A549 (cell line): Measurements from ENCODE around the gene FPR2. TPM values are rescaled to one million over a fixed set of nuclear protein-coding genes. Genes with fewer than 3 reads are reported as not detected.
"Not testable (repeated sequence)": the region's sequence is repeated elsewhere in the genome, so short reads cannot be mapped to it uniquely, and the experiment has no call there.

ENCODE experiments used
- ATAC-seq, 2 experiments: fragments of 200-7000 bp in 1 of 2; fragments of >200 bp in 1 of 2; cut with Nextera tagmentation in 1 of 2; cut with Tn5 transposase in 1 of 2; 3 replicates each; pipeline versions ENCODE4 v1.8.0 to v1.9.1; 2018 to 2020; ENCODE audit warnings: mild to moderate bottlenecking in 1 of 2, moderate library complexity in 1 of 2
- CTCF ChIA-PET: fragments of 300-600 bp; sonication (Branson Sonifier 250); formaldehyde crosslinking; extraction: SDS; loops from one replicate; lab custom pipeline; 2021; ENCODE audit warnings: antibody characterized with exemption, inconsistent platforms; lab: Yijun Ruan, JAX
- POLR2A ChIA-PET: fragments of 350-600 bp; formaldehyde crosslinking; extraction: SDS; loops from one replicate; lab custom pipeline; 2021; ENCODE audit warnings: antibody characterized with exemption, inconsistent platforms; lab: Yijun Ruan, JAX
- DNase-seq, 2 experiments: peaks; one replicate each; pipeline versions ENCODE4 v3.0.0 to v3.0.0-alpha.2; 2011 to 2016; ENCODE audit warnings: low read depth in 1 of 2, low spot score in 1 of 2
- FAIRE-seq: peaks from 2 replicates; lab custom pipeline; 2011; peaks lifted over from hg19 to GRCh38; lab: Jason Lieb, UNC
- H3K27ac ChIP-seq, 2 experiments: fragments of >200 bp; sonication (Bioruptor Twin); formaldehyde crosslinking; 3 replicates each; pipeline ENCODE4 v1.5.1; 2016 to 2017
- H3K4me1 ChIP-seq: fragments of >200 bp; sonication (Bioruptor Twin); formaldehyde crosslinking; 3 replicates; pipeline ENCODE4 v1.6.1; 2016
- H3K4me2 ChIP-seq: fragments of >200 bp; sonication (Bioruptor Twin); formaldehyde crosslinking; 3 replicates; pipeline ENCODE4 v1.6.1; 2016
- H3K4me3 ChIP-seq: fragments of >200 bp; sonication (Bioruptor Twin); formaldehyde crosslinking; 3 replicates; pipeline ENCODE4 v1.5.1; 2016
- H3K9me3 ChIP-seq: fragments of >200 bp; sonication (Bioruptor Twin); formaldehyde crosslinking; 3 replicates; pipeline ENCODE4 v1.6.1; 2016
- BCL3 ChIP-seq: fragments of >200 bp; sonication (Bioruptor Twin); formaldehyde crosslinking; IDR thresholded peaks from 3 replicates; pipeline ENCODE4 v1.6.1; 2016
- CBX8 ChIP-seq: fragments of 200-600 bp; sonication (generic); IDR thresholded peaks from 2 replicates; pipeline ENCODE4 v1.6.1; 2016
- CEBPB ChIP-seq, 2 experiments: fragments of >200 bp in 1 of 2; sonication (Bioruptor Twin) in 1 of 2; formaldehyde crosslinking in 1 of 2; IDR thresholded peaks; 2 replicates each; pipeline ENCODE4 v1.6.1; 2012 to 2016
- CHD2 ChIP-seq: fragments of 150-350 bp; IDR thresholded peaks from 2 replicates; pipeline ENCODE4 v1.6.1; 2014; ENCODE audit warnings: low read length; ENCODE audit not compliant: partially characterized antibody
- CHD4 ChIP-seq: fragments of 200-600 bp; sonication (generic); IDR thresholded peaks from 2 replicates; pipeline ENCODE4 v1.6.1; 2016; ENCODE audit warnings: antibody characterized with exemption, mild to moderate bottlenecking, borderline replicate concordance
- EHF ChIP-seq: fragments of 250-450 bp; sonication (Bioruptor Pico); IDR thresholded peaks from 2 replicates; pipeline ENCODE4 v1.5.0; 2020; ENCODE audit warnings: mild to moderate bottlenecking
- EHMT2 ChIP-seq: fragments of 200-600 bp; sonication (generic); IDR thresholded peaks from 2 replicates; pipeline ENCODE4 v1.6.1; 2016; ENCODE audit warnings: antibody characterized with exemption, low read depth, mild to moderate bottlenecking, moderate library complexity
- EP300 ChIP-seq, 2 experiments: fragments of >200 bp; sonication (Bioruptor Twin); formaldehyde crosslinking; IDR thresholded peaks; 2 replicates in 1 of 2; 3 replicates in 1 of 2; pipeline ENCODE4 v1.6.1; 2016 to 2017
- FOSB ChIP-seq: fragments of 250-450 bp; sonication (Bioruptor Pico); IDR thresholded peaks from 2 replicates; pipeline ENCODE4 v1.5.0; 2020; ENCODE audit warnings: mild to moderate bottlenecking, moderate library complexity
- FOXS1 ChIP-seq: fragments of 250-450 bp; sonication (Bioruptor Pico); IDR thresholded peaks from 2 replicates; pipeline ENCODE4 v1.5.0; 2020; ENCODE audit warnings: mild to moderate bottlenecking, moderate library complexity
- HMGXB4 ChIP-seq: fragments of 250-450 bp; sonication (Bioruptor Pico); IDR thresholded peaks from 2 replicates; pipeline ENCODE4 v1.5.0; 2021; ENCODE audit warnings: mild to moderate bottlenecking, moderate library complexity, borderline replicate concordance
- JUN ChIP-seq, 2 experiments: fragments of >200 bp; sonication (Bioruptor Twin); formaldehyde crosslinking; IDR thresholded peaks; 2 replicates in 1 of 2; 3 replicates in 1 of 2; pipeline ENCODE4 v1.6.1; 2016 to 2017
- JUNB ChIP-seq: fragments of >200 bp; sonication (Bioruptor Twin); formaldehyde crosslinking; IDR thresholded peaks from 2 replicates; pipeline ENCODE4 v1.6.1; 2016
- KDM1A ChIP-seq: fragments of 200-600 bp; sonication (generic); IDR thresholded peaks from 2 replicates; pipeline ENCODE4 v1.6.1; 2016; ENCODE audit warnings: low read depth, mild to moderate bottlenecking
- MYC ChIP-seq: IDR thresholded peaks from 2 replicates; pipeline ENCODE4 v1.6.1; 2012; ENCODE audit warnings: mild to moderate bottlenecking, inconsistent platforms, low read length, improper control_type of control experiment, borderline replicate concordance
- NFE2L2 ChIP-seq: fragments of 150-350 bp; conservative IDR thresholded peaks from 2 replicates; pipeline ENCODE4 v1.6.1; 2014; ENCODE audit warnings: low read length
- NPAS2 ChIP-seq: fragments of 250-450 bp; sonication (Bioruptor Pico); IDR thresholded peaks from 2 replicates; pipeline ENCODE4 v1.8.0; 2022; ENCODE audit warnings: mild to moderate bottlenecking, moderate library complexity, borderline replicate concordance
- PHF8 ChIP-seq: fragments of 200-600 bp; sonication (generic); IDR thresholded peaks from 2 replicates; pipeline ENCODE4 v1.6.1; 2016; ENCODE audit warnings: low read depth, mild to moderate bottlenecking, antibody characterized with exemption, moderate library complexity, borderline replicate concordance
- POLR2A ChIP-seq: IDR thresholded peaks from 2 replicates; pipeline ENCODE4 v1.6.1; 2012; ENCODE audit warnings: mild to moderate bottlenecking, low read length
- POLR2AphosphoS2 ChIP-seq: conservative IDR thresholded peaks from 2 replicates; pipeline ENCODE4 v1.6.1; 2012; ENCODE audit warnings: low read length, improper control_type of control experiment, inconsistent platforms
- RARB ChIP-seq: fragments of 250-450 bp; sonication (Bioruptor Pico); IDR thresholded peaks from 2 replicates; pipeline ENCODE4 v1.8.0; 2021; ENCODE audit warnings: mild to moderate bottlenecking, moderate library complexity
- REST ChIP-seq: fragments of 200-600 bp; sonication (generic); IDR thresholded peaks from 2 replicates; pipeline ENCODE4 v1.6.1; 2016; ENCODE audit warnings: antibody characterized with exemption, mild to moderate bottlenecking, moderate library complexity
- RNF2 ChIP-seq: fragments of 200-600 bp; sonication (generic); IDR thresholded peaks from 2 replicates; pipeline ENCODE4 v1.6.1; 2016; ENCODE audit warnings: low read depth, mild to moderate bottlenecking, antibody characterized with exemption, moderate library complexity, borderline replicate concordance
- SMC3 ChIP-seq: fragments of >200 bp; sonication (Bioruptor Twin); formaldehyde crosslinking; IDR thresholded peaks from 3 replicates; pipeline ENCODE4 v1.6.1; 2018; ENCODE audit warnings: inconsistent platforms
- TFCP2L1 ChIP-seq: fragments of 250-450 bp; sonication (Bioruptor Pico); IDR thresholded peaks from 2 replicates; pipeline ENCODE4 v1.5.0; 2021; ENCODE audit warnings: mild to moderate bottlenecking
- TP53 ChIP-seq: fragments of 250-450 bp; sonication (Bioruptor Pico); IDR thresholded peaks from 2 replicates; pipeline ENCODE4 v1.5.0; 2021; ENCODE audit warnings: mild to moderate bottlenecking, moderate library complexity
- ZFP36 ChIP-seq: fragments of 450-650 bp; IDR thresholded peaks from 2 replicates; pipeline ENCODE4 v1.6.1; 2014; ENCODE audit warnings: borderline replicate concordance; ENCODE audit not compliant: partially characterized antibody
- WGBS: methylation state at CpG from one replicate; pipeline ENCODE4 v1.1.6; 2017; ENCODE audit errors: missing lambda C conversion rate; 5-methylcytosine and 5-hydroxymethylcytosine counted together
- polyA plus RNA-seq, 4 experiments: library from polyadenylated mRNA; depleted of rRNA in 3 of 4; stranded (reverse); fragments of >200 nt; fragmentation: RNase III in 1 of 4; extraction: RNeasy Plus Mini Kit Qiagen cat#74134 plus additional on column Dnase treatment in 1 of 4; gene quantifications; 2 replicates in 3 of 4; 3 replicates in 1 of 4; pipeline ENCODE4 v1.2.3, GENCODE V29; 2011 to 2017

FPR2 gene
- polyA plus RNA-seq, 2 of the 4 experiments (the other 2 are of a cell fraction): not detected

- no peak overlapping the region for H3K4me3 ChIP-seq
- POLR2A ChIA-PET: no interaction called here
- TF ChIP-seq FOXS1 (CRISPR knock-in tag) (no peak), RNF2 (no peak), SMC3 (no peak), EP300 (IDR thresholded peaks at IDR 0.05) (no peak), FOSB (CRISPR knock-in tag) (no peak), EHF (CRISPR knock-in tag) (no peak), CHD2 (no peak), POLR2A (no peak), REST (no peak)
Observed at GRCh38 chr19:51803519-51803918, 42.5 kb downstream of the FPR2 start.

GRCh38 chr19:51803967-51804366 lies 43.0 kb downstream of the FPR2 start:
- no peak for ATAC-seq
- Histone ChIP-seq H3K27ac (no peak overlapping the region), H3K9me3 (peaks cover 37% of the 10 kb centered on the region), H3K4me1 (no peaks in the 10 kb centered on the region), H3K4me2 (no peak overlapping the region), H3K4me3 (no peak overlapping the region)
- TF ChIP-seq JUN (IDR thresholded peaks at IDR 0.05) (no peak), TFCP2L1 (no peak), RARB (CRISPR knock-in tag) (no peak), PHF8 (no peak), JUNB (no peak), ZFP36 (no peak), MYC (no peak), BCL3 (no peak), TP53 (CRISPR knock-in tag) (no peak), HMGXB4 (CRISPR knock-in tag) (no peak), EHMT2 (no peak), KDM1A (no peak), CHD4 (no peak), POLR2AphosphoS2 (no peak), NFE2L2 (no peak), CEBPB (IDR thresholded peaks at IDR 0.05) (no peak), NPAS2 (CRISPR knock-in tag) (no peak), CBX8 (no peak)
- DNase-seq: no peak
- WGBS: 1% methylated on average over 5 of the region's 5 CpGs
- no peak for FAIRE-seq
- CTCF ChIA-PET: interaction anchor here (0.7 kb wide), 1 partner anchor 167 kb away, joined by 3 read pairs; no protein-coding TSS in a partner anchor
- POLR2A ChIA-PET: no interaction called here

More at GRCh38 chr19:51803519-51803918, 42.5 kb downstream of the FPR2 start:
- no peaks in the 10 kb centered on the region for H3K4me1 ChIP-seq
- FAIRE-seq: no peak
- no peak overlapping the region for H3K27ac ChIP-seq
- CTCF ChIA-PET: interaction anchor here (0.7 kb wide), 1 partner anchor 166 kb away, joined by 3 read pairs; no protein-coding TSS in a partner anchor
- ATAC-seq: no peak
- H3K4me2 ChIP-seq: no peak overlapping the region
- WGBS: 4% methylated on average over 4 of the region's 4 CpGs
- DNase-seq: no peak
- peaks cover 38% of the 10 kb centered on the region for H3K9me3 ChIP-seq

- ATAC-seq, FAIRE-seq, H3K4me1 ChIP-seq, CTCF ChIA-PET, H3K4me2 ChIP-seq, DNase-seq, H3K27ac ChIP-seq, H3K4me3 ChIP-seq, POLR2A ChIA-PET: not testable (repeated sequence)
- 37% methylated on average over 9 of the region's 9 CpGs for WGBS
- peaks cover 31% of the 10 kb centered on the region for H3K9me3 ChIP-seq
Observed at GRCh38 chr19:51804789-51805188, 43.8 kb downstream of the FPR2 start.

GRCh38 chr19:51805396-51805795 lies 44.4 kb downstream of the FPR2 start:
- ATAC-seq, DNase-seq, H3K4me2 ChIP-seq, FAIRE-seq, H3K4me1 ChIP-seq, CTCF ChIA-PET, H3K4me3 ChIP-seq, H3K27ac ChIP-seq, POLR2A ChIA-PET: not testable (repeated sequence)
- peaks cover 27% of the 10 kb centered on the region for H3K9me3 ChIP-seq
- 26% methylated on average over 8 of the region's 8 CpGs for WGBS
